A673 (cell line): Measurements from ENCODE around the gene CPNE5.

Experiments used
- EZH2 ChIP-seq: fragments of 200-600 bp; sonication (generic); IDR thresholded peaks from 2 replicates; pipeline ENCODE4 v1.6.1; 2017; ENCODE audit warnings: borderline replicate concordance, low read depth, mild to moderate bottlenecking, mixed read lengths, antibody characterized with exemption, low read length; ENCODE audit not compliant: poor library complexity, severe bottlenecking
- TF ChIP-seq, protein P1 (sequence below): fragments of 300-800, 200-600 bp; sonication (generic); conservative IDR thresholded peaks from 2 replicates; pipeline ENCODE4 v1.5.1; 2017; ENCODE audit warnings: low read depth, mild to moderate bottlenecking, antibody characterized with exemption, low read length, moderate library complexity, mixed read lengths

DNA sequence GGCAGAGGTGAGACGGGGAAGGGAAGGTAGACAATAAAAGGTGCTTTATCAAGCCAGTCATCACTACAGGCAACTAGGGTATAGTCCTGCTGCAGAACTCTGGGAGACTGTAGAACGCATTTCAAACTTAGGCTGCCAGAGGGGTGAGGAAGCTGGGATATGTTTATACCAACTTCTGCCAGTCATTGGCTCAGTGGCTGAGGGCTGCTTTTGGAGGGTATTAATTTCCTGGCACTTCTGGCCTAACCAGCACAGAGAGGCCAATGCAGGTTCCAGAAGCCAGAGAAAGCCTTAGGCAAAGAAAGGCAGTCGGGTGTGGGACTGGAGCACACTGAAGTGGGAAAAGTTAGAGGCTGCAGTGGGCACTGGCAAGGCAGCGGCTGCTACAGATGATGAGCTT lies 3.9 kb upstream of the CPNE5 start:
- TF ChIP-seq, protein P1, sequence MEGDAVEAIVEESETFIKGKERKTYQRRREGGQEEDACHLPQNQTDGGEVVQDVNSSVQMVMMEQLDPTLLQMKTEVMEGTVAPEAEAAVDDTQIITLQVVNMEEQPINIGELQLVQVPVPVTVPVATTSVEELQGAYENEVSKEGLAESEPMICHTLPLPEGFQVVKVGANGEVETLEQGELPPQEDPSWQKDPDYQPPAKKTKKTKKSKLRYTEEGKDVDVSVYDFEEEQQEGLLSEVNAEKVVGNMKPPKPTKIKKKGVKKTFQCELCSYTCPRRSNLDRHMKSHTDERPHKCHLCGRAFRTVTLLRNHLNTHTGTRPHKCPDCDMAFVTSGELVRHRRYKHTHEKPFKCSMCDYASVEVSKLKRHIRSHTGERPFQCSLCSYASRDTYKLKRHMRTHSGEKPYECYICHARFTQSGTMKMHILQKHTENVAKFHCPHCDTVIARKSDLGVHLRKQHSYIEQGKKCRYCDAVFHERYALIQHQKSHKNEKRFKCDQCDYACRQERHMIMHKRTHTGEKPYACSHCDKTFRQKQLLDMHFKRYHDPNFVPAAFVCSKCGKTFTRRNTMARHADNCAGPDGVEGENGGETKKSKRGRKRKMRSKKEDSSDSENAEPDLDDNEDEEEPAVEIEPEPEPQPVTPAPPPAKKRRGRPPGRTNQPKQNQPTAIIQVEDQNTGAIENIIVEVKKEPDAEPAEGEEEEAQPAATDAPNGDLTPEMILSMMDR, result no peak
- TF ChIP-seq EZH2, result no peak
